GM21526 (cell line): ENCODE measurements around the gene ATG7.
"Not testable (repeated sequence)": the region's sequence is repeated elsewhere in the genome, so short reads cannot be mapped to it uniquely, and the experiment has no call there.

ENCODE experiments used
- ATAC-seq: cut with Tn5 transposase; IDR thresholded peaks from one replicate; pipeline ENCODE4 v1.9.1; 2021; ENCODE audit warnings: moderate library complexity; ENCODE audit not compliant: unreplicated experiment, low FRiP score

The ATG7 gene

DNA sequence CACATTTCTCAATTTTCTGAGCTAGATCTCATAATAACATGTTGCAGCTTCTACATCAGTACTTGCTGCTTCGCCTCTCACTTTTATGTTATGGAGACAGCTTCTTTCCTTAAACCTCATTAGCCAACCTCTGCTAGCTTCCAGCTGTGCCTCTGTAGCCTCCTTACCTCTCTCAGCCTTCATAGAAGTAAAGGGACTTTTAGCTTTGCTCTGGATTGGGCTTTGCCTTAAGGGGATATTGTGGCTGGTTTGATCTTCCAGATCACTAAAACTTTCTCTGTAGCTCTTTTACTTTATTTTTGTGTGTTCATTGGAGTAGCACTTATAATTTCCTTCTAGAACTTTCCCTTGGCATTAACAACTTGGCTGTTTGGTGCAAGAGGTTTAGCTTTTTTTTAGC lies 150.1 kb downstream of the ATG7 start:
- no peak for ATAC-seq

DNA sequence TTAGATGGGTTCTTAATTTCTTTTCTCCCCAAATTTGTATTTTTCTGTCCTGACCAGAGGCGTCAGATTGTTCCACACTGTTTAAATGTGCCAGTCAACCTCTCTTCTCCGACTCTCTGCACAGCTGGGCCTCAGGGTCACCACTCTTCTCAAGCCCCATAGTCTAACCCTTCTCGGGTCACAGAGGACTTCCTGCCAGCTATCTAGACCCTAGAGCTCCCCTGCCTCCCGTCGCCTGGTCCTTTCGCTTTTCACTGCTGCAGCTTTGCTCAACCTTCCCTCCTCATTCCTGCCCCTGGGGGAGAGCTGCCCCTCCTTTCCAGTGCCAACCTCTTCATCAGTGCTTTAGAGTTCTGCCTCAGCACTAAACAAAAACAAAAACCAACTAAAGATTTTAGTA lies 151.7 kb downstream of the ATG7 start:
- ATAC-seq, result no peak

DNA sequence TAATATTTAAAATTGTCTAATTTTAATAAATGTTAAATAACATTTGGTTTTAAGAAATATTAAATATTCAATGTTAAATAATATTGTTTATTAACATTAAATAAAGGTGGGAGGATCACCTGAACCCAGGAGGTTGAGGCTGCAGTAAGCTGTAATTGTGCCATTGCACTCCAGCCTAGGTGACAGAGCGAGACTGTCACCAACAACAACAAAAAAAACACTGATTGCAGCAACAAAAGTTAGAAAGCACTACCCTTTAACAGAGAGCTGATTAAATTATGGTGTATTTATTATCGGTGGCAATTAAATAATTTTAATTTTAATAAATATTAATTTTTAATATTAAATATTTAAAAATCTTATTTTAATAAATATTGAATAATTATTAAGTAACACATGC lies 152.1 kb downstream of the ATG7 start:
- ATAC-seq, result no peak

DNA sequence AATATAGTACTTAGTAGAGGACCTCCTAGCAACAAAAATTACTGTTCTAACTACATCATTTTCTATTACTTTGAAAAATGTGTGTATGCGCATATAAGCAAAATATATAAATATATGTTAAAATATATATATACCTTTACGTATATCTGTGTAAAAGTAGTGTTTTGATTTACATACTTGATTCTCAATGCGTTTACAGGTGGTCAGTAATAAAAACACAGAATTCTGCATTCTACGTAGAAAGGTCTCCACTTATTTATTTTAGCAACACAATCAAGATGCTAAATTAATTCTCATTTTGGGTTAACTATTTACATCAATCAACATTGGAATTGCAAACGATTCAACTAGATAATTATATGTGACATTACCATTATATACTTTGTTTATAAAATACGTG lies 158.0 kb downstream of the ATG7 start:
- ATAC-seq, result no peak

DNA sequence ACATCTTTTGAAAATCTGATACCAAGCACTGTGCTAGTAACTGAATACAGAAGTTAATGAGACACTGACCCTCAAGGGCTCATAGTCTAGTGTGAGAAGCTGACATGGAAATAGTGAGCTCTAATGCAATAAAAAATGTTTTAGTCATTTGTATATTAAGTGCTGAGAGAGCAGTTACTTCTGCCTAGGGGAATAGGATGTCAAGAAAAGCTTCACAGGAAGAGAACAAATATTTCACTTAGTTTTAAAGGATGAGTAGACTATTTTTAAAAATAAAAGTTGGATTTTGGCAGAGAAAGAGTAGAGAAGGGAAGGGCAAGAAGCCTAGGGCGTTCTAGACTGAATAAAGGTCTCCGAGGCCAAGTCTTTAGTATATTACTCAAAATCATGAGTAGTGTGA lies 158.4 kb downstream of the ATG7 start:
- ATAC-seq, result no peak

DNA sequence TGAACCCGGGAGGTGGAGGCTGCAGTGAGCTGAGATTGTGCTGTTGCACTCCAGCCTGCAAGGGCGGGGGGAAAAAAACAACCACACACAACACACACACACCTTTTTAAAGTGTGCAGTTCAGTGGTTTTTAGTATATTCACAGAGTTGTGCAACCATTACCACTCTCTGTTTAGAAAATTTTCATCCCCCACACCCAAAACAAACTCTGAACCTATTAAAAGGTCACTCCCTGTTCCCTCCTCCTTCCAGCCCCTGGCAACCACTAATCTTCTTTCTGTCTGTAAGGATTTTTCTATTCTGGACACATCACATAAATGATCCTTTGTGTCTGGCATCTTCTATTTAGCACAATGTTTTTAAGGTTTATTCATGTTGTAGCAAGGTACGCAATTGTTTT lies 159.1 kb downstream of the ATG7 start:
- ATAC-seq, result no peak

DNA sequence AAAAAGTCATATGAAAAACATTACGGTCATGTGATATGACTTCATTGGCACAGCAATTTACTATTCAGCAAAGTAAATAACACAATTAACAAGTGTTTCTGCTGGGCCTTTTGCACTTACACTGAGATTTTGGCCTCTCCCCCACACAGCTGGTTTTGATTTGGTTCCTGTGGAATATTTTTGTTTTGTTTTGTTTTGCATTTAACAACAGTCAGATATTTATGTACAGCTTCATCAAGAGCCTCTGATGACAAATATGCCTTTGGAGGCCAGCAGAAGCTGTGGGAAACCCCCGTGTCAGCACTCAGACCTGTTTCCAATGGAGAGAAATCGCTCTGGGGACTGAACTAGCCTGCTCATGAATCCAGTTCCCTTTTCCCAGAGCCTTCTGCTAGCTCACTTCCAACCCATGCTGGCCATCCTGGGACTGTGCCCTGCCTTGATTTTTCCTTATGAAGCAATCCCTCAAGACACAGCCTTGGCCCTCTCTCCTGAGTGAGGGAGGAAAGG lies 161.9 kb downstream of the ATG7 start:
- no peak for ATAC-seq

DNA sequence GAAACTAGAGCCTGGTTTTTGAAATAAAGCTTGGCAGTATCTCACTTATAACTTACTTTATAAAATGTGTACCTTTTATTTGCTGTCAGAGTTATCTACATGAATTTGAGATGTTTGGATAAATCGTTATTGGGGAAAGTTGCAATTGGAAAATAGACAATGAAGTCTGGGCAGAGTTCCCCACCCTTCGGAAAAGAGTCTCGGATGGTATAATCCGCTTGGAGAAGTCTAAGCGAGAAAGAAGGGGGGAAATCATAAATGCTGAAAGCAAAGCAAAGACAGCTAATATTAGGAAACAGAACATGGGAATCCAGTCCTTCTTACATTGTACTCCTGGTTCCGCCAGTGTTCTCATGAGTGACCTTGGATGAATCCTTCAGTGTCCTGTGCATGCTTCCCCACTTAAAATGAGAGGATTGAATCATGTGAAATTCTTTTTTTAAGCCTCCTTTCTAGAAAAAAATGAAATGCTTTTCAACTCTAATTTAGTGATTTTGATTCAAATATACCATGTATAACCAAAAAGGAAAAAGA lies 162.4 kb downstream of the ATG7 start:
- no peak for ATAC-seq

DNA sequence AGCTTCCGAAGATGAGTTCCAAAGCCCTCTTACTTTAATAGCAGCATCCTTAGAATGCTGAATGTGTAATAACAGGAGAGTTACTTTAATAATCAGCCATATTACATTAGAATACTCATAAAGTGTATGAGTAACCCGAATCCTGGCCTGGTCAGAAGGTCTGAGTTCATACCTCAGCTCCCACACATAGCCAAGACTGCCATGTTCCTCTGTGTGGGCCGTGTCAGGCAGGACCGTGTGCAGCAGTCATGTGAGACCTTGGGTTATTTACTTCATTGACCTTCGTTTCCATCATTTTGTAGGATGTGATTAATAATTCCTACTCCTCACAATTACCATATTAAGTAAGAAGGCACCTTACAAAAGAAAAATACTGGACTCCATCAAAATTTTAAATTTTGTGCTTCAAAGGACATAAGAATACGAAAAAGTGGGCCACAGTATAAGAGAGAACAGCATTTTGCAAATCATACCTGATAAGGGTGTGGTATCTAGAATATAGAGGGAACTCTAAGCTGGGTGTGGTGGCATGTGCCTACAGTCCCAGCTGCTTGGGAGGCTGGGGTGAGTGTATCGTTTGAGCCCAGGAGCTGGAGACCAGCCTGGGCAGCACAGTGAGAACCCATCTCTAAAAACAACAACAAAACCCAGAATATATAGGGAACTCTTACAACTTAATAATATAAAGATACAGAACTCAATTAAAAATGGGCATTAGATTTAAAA lies 163.4 kb downstream of the ATG7 start:
- ATAC-seq, result no peak

DNA sequence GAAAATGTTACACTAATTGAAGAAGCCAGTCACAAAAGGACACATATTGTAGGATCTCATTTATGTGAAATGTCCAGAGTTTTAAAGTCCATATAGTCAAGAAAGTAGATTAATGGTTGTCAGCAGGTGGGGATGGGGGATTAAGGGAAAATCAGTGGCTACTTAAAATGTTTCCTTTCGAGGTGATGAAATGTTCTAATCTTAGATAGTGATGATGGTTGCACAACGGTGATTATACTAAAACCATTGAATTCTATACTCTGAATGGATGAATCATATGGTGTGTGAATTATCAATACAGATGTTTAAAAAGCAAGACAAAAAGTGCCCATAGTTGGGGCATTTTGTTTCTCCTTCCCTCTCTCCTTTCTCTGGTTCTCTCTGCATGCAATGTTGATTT lies 164.6 kb downstream of the ATG7 start:
- no peak for ATAC-seq

DNA sequence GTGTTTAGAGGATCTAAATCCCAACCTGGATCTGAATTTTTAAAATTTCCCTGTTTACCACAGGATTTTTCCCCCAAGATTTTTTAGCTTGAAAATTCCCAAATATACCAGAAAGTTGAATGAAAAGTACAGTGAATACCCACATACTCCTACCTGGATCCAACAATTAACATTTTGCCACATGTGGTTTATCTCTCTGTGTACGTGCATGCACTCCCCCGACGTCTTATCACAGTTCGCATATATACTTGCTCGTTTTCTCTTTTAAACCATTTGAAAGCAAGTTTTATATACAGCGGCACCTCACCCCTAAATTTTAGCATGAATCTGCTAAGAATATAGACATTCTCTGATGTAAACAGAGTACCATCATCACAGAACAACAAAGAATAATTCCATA lies 165.3 kb downstream of the ATG7 start:
- ATAC-seq, result no peak

DNA sequence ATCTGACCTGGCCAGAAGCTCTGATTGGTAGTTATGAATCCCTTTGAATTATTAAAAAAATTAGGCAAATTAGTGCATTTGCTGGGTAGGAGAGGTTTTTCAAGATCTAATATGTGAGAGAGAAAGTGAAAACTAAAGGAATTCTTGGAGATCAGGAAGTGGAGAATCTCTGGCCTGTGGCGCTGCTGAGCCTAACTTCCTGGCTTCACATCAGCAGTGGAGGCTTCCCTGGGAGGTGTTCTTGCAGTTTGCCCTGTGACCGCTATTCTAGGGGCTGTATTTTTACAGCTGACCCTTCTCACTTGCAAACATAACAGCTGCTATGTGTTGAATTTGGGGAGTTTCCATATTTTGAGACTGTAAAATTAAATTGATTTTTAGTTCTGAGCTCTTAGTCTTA lies 166.4 kb downstream of the ATG7 start:
- ATAC-seq, result no peak

DNA sequence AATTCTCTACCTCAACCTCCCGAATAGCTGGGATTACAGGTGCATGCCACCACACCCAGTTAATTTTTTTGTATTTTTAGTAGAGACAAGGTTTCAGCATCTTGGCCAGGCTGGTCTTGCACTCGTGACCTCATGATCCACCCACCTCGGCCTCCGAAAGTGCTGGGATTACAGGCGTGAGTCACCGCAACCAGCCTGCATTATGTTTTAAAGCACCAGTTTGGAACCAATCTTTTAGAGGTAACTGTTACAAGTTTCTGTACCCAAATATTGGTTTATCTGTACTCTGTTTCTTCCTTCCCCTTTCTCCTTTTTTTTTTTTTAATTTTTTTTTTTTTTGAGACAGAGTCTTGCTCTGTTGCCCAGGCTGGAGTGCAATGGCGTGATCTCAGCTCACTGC lies 169.1 kb downstream of the ATG7 start:
- not testable (repeated sequence) for ATAC-seq

DNA sequence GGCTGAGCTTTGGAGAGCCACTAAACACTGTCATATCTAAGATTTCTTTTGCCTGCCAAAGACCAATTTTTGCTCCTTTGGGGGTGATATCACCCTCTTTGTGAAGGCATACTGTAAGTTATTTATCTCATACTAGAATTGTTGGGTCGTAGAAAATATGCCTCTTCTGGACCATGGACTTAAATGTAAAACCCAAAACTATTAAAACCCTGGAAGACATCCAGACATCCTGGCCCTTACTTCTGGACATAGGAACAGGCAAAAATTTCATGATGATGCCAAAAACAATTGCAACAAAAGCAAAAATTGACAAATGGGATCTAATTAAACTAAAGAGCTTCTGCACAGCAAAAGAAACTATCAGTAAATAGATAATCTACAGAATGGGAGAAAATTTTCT lies 172.2 kb downstream of the ATG7 start:
- no peak for ATAC-seq

DNA sequence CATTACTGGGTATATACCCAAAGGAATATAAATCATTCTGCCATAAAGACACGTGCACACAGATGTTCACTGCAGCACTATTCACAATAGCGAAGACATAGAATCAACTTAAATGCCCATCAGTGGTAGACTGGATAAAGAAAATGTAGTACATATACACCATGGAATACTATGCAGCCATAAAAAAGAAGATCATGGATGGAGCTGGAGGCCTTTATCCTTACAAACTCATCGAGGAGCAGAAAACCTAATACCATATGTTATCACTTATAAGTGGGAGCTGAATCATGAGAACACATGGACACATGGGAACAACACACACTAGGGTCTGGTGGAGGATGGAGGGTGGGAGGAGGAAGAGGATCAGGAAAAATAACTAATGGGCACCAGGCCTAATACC lies 173.0 kb downstream of the ATG7 start:
- ATAC-seq, result not testable (repeated sequence)

DNA sequence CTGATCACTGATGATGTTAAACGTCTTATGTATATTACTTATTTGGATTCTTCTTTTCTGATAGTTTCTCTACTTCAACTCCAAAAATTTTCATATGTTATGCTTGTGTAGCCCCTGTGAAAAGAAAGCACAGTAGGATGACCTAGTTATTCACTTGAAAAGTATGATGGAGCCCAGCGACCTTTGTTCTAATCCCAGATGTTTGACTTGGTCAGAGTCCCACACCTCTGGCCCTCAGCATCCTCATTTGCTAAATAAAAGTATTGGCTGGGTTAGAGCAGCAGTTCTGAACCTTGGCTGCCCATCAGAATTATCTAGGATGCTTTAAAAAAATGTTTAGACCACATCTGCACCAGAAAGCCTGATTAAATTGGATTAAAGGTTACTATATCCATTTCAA lies 173.7 kb downstream of the ATG7 start:
- ATAC-seq, result no peak

DNA sequence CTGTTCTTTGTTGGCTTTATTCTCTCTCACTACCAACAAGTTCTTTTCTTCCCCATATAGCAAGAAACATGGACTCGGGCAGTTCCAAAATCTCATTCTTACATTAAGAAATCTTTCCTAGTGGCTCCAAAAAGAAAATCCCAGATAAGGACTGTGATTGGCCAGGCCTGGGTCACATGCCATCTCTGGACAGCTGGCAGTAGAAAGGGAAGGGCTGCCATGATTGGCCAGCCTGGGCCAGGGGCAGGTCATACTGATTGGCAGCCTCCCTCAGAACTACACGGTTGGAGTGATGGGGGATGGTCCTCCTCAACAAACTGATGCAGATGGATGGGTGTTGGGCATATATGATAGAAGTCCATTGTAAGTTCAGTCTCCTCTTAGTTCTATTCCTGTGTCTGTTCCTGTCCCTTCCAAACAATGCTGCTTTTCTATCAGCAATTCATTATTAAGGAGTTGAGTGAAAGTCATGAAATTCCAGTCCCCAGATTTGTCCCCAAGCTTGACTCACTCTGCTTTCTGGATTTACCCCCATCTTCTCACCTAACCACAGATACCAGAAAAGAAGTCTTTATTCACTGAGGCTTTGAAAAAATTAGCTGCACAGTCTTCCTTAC lies 175.5 kb downstream of the ATG7 start:
- no peak for ATAC-seq

DNA sequence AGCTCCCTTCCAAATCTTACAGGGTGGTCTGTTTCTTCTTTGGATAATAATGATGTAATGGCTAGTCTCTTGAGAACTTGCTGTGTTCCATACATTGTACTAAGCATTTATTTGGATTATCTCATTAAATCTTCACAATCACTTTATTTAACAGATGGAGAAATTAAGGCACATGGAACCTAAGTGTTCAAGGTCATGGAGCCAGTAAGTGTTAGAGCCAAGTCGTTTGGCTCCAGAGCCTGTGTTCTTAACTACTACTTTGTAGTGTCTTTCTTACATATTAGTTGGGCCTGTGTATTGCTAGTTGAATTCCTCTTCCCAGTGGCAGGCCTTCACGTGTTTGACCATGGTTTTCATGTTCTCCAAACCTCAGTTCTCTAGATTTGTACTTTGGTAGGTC lies 177.8 kb downstream of the ATG7 start:
- no peak for ATAC-seq

DNA sequence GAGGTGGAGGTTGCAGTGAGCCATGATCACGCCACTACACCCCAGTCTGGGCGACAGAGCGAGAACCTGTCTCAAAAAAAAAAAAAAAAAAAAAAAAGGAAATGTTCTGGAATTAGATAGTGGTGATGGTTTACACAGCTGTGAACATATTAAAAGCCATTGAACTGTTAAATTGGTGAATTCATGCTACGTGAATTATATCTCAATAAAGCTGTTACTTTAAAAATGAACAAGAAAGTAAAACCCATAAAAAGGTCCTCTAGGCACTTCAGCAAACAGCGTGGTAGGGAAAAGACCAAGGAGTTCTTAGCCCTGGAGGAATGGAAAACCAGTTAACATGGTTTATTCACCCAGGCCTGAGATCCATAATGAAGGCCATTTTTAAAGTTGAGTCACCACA lies 180.1 kb downstream of the ATG7 start:
- no peak for ATAC-seq

DNA sequence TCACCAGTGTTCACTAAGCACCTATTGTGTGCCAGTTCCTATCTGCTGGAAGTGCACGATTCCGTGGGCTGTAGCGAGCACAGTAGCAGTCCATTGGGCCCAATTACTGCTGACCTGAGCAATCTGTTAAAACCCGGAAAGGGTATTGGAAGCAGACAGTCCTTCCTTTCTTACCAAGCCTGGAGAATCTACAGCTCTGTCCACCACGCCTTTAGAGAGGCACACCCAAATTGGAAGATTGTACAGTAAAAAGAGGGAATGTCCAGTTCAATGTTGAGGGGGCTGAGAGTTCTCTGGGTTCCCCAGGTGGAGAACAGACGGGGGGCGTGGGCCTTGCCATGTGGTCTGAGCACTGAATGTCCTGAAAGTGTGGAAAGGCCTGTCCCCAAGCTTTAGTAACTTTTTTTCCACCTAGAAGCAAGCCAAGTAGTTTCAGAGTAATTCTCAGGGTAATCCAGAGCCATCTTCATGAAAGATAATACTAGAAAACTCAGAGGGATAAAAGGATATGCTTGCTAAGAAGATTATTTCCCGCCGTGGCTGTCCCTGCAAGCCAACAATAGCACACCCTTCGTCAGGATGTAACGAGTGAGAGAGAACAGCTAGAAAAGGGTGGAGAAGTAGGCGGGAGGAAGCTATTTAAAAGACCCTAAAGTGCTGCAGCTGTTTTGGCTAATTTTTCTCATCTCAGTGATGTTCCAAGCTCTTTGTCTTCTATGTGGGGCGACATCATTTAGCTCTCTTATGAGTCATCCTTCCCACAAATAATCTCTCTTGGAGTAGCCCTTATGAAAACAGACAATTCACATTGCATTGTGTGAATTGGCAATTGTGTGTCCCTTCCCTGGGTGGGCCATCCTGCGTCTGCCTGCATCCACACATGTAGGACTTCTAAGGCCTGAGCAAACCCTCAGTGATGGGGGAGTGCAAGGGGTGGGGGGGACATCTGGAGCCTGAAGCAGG lies 181.0 kb downstream of the ATG7 start:
- no peak for ATAC-seq

DNA sequence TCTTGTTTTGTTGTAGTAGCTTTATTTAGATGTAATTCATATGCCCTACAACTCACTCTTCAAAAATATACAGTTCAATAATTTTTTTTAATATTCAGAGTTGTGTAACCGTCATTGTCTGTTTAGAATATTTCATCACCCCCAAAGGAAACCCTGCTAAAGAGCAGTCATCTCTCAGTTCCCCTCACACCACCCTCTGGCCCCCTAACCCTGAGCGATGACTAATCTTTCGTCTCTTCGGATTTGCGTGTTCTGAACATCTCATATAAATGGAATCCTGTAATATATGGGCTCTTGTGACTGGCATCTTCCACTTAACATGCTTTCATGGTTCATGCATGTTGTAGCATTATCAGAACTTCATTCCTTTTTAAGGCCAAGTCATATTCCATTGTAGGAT lies 183.8 kb downstream of the ATG7 start:
- no peak for ATAC-seq
